DOHH2 (cell line): ENCODE results near the gene KRTAP20-2.

Experiments
- H3F3A ChIP-seq: fragments of 200-600 bp; sonication (generic), shearing (Covaris generic); 2 replicates; pipeline ENCODE4 v1.6.0; 2016; ENCODE audit warnings: antibody characterized with exemption, mild to moderate bottlenecking; ENCODE audit not compliant: control insufficient read depth, insufficient read depth
- H3K27ac ChIP-seq: fragments of 200-600 bp; sonication (generic); 2 replicates; pipeline ENCODE4 v1.5.1; 2014; ENCODE audit warnings: low read depth, mild to moderate bottlenecking, low read length, moderate library complexity
- H3K27me3 ChIP-seq: fragments of 200-600 bp; sonication (generic); 2 replicates; pipeline ENCODE4 v1.6.1; 2014; ENCODE audit warnings: mild to moderate bottlenecking, low read length, mixed read lengths; ENCODE audit not compliant: control insufficient read depth
- H3K36me3 ChIP-seq: fragments of 200-600 bp; sonication (generic); 2 replicates; pipeline ENCODE4 v1.6.1; 2014; ENCODE audit warnings: mild to moderate bottlenecking, low read length, moderate library complexity, mixed read lengths; ENCODE audit not compliant: control insufficient read depth
- H3K4me1 ChIP-seq: fragments of 200-600 bp; sonication (generic); 2 replicates; pipeline ENCODE4 v1.6.1; 2014; ENCODE audit warnings: mild to moderate bottlenecking, low read length, mixed read lengths; ENCODE audit not compliant: control insufficient read depth
- H3K4me2 ChIP-seq: fragments of 200-600 bp; sonication (generic); 2 replicates; pipeline ENCODE4 v1.6.0; 2014; ENCODE audit warnings: mild to moderate bottlenecking, low read length, moderate library complexity
- H3K4me3 ChIP-seq: fragments of 200-600 bp; sonication (generic); 2 replicates; pipeline ENCODE4 v1.5.1; 2014; ENCODE audit warnings: mild to moderate bottlenecking, low read length, mixed read lengths
- H3K79me2 ChIP-seq: fragments of 200-600 bp; sonication (generic); 2 replicates; pipeline ENCODE4 v1.6.1; 2014; ENCODE audit warnings: mild to moderate bottlenecking, low read length, mixed read lengths; ENCODE audit not compliant: control insufficient read depth
- H3K9me2 ChIP-seq: fragments of 200-600 bp; sonication (generic); replicated peaks from 2 replicates; pipeline ENCODE4 v1.6.1; 2014; ENCODE audit warnings: mild to moderate bottlenecking, low read length, mixed read lengths; ENCODE audit not compliant: control insufficient read depth
- H3K9me3 ChIP-seq: fragments of 200-600 bp; sonication (generic); 2 replicates; pipeline ENCODE4 v1.6.1; 2014; ENCODE audit warnings: antibody characterized with exemption, low read length, mixed read lengths; ENCODE audit not compliant: control insufficient read depth, insufficient read depth
- H4K20me1 ChIP-seq: fragments of 200-600 bp; sonication (generic); 2 replicates; pipeline ENCODE4 v1.6.0; 2014; ENCODE audit warnings: low read depth, mild to moderate bottlenecking, antibody characterized with exemption, low read length, moderate library complexity; ENCODE audit not compliant: control insufficient read depth, insufficient read depth
- EZH2phosphoT487 ChIP-seq: fragments of 200-600 bp; sonication (generic); IDR thresholded peaks from 2 replicates; pipeline ENCODE4 v1.6.1; 2017; ENCODE audit warnings: borderline replicate concordance, mild to moderate bottlenecking, antibody characterized with exemption, low read length, moderate library complexity, mixed read lengths
- TF ChIP-seq, protein P1 (sequence below): fragments of 200-600 bp; sonication (generic); IDR thresholded peaks from one replicate; pipeline ENCODE4 v1.5.1; 2014; ENCODE audit warnings: antibody characterized with exemption, mild to moderate bottlenecking, low read depth, low read length; ENCODE audit not compliant: poor library complexity, severe bottlenecking

Gene KRTAP20-2

DNA sequence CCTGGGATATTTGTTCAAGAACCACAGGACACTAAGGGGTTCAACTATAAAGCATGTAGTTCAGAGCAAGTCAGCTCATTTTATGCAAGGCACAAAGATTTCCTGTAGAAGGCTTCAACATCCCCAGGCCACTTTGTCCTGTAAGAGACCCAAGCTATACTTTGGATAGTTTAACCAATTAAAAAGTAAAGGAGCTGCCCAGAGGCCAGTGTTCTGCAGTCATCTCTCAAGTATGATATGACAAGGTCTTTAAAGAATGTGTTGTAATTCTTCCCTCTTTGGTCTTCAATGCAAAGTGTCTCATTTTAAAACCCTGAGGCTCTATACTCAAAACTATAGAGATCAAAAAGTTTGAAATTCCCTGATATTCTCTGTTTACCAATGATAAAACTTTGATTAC, 41.7 kb downstream of the KRTAP20-2 start:
- Histone ChIP-seq H3K27ac (no peak overlapping the region), H3K4me1 (no peaks in the 10 kb centered on the region), H3K27me3 (no peaks in the 10 kb centered on the region), H4K20me1 (no peaks in the 10 kb centered on the region), H3K4me2 (no peak overlapping the region), H3K36me3 (no peaks in the 10 kb centered on the region), H3K79me2 (no peaks in the 10 kb centered on the region), H3K9me3 (no peaks in the 10 kb centered on the region), H3K9me2 (no peaks in the 10 kb centered on the region), H3F3A (no peaks in the 10 kb centered on the region), H3K4me3 (no peak overlapping the region)
- no peak for TF ChIP-seq EZH2phosphoT487
- TF ChIP-seq, protein P1, sequence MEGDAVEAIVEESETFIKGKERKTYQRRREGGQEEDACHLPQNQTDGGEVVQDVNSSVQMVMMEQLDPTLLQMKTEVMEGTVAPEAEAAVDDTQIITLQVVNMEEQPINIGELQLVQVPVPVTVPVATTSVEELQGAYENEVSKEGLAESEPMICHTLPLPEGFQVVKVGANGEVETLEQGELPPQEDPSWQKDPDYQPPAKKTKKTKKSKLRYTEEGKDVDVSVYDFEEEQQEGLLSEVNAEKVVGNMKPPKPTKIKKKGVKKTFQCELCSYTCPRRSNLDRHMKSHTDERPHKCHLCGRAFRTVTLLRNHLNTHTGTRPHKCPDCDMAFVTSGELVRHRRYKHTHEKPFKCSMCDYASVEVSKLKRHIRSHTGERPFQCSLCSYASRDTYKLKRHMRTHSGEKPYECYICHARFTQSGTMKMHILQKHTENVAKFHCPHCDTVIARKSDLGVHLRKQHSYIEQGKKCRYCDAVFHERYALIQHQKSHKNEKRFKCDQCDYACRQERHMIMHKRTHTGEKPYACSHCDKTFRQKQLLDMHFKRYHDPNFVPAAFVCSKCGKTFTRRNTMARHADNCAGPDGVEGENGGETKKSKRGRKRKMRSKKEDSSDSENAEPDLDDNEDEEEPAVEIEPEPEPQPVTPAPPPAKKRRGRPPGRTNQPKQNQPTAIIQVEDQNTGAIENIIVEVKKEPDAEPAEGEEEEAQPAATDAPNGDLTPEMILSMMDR, result no peak

DNA sequence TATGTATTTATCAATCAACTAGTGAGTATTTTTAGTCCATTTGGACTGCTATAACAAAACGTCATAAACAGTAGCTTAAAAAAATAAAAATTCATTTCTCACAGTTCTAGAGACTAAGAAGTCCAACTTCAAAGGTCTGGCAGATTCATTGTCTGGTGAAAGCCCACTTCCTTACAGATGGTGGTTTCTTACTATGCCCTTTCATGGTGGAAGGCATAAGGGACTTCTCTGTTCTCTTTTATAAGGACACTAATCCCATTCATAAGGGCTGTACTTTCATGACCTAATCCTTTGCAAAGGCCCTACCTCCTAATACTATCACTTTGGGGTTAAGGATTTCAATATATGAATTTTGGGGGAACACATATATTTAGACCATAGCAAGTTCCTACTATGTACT, 45.6 kb downstream of the KRTAP20-2 start:
- no peak overlapping the region for H3K4me3 ChIP-seq
- no peak overlapping the region for H3K27ac ChIP-seq

DNA sequence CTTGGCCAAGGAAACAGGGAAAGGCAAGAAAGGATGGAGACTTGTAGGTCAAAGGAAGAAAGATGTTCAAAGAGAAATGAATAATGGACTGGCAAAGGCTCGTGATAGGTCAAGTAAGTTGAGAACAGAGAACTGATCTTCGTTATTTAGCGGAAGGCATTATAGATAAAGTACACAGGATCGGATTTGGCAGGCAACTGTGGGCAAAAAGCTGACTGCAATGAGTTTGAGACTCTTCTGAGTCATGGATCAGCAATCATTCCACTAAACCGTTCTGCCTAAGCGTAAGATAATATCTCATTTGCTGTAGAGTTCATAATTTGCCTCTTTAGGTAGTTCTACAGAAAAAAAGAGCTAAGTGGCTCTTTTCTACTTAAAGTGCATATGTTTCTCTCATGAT, 49.5 kb downstream of the KRTAP20-2 start:
- no peaks in the 10 kb centered on the region for H3K27me3 ChIP-seq

More for the DNA sequence above, 45.6 kb downstream of the KRTAP20-2 start:
- Histone ChIP-seq H3K4me2 (no peak overlapping the region), H3F3A (no peaks in the 10 kb centered on the region), H3K9me2 (no peaks in the 10 kb centered on the region), H3K4me1 (no peaks in the 10 kb centered on the region), H3K27me3 (no peaks in the 10 kb centered on the region), H3K9me3 (no peaks in the 10 kb centered on the region), H3K79me2 (no peaks in the 10 kb centered on the region), H3K36me3 (no peaks in the 10 kb centered on the region), H4K20me1 (no peaks in the 10 kb centered on the region)
- no peak for TF ChIP-seq EZH2phosphoT487
- TF ChIP-seq, protein P1, result no peak

More for the DNA sequence above, 49.5 kb downstream of the KRTAP20-2 start:
- Histone ChIP-seq H3F3A (no peaks in the 10 kb centered on the region), H3K4me2 (no peak overlapping the region), H3K4me1 (no peaks in the 10 kb centered on the region), H3K79me2 (no peaks in the 10 kb centered on the region), H4K20me1 (no peaks in the 10 kb centered on the region), H3K27ac (no peak overlapping the region), H3K9me2 (no peaks in the 10 kb centered on the region), H3K36me3 (no peaks in the 10 kb centered on the region), H3K4me3 (no peak overlapping the region), H3K9me3 (no peaks in the 10 kb centered on the region)
- no peak for TF ChIP-seq EZH2phosphoT487
- TF ChIP-seq, protein P1, result no peak
